ENCODE data around the gene CUX1. TPM values are rescaled to one million over a fixed set of nuclear protein-coding genes. Genes with fewer than 3 reads are reported as not detected.
A peak's percentile ranks its signal among the peaks of the same experiment; 100 is the strongest.

CUX1 gene
- total and polyA plus RNA-seq, 2 donors (not counting 1 experiment from before 2014, with no cell fraction given): 22.7 to 38.1 TPM

- Histone ChIP-seq H3K79me2 (ENCODE audit: control insufficient read depth, insufficient read depth, low read length) (no peaks in the 10 kb centered on the region), H3K9ac (ENCODE audit: insufficient read depth, low read length) (no peak overlapping the region), H3K4me1 (ENCODE audit: control insufficient read depth, extremely low read depth, insufficient read depth, low read length) (no peaks in the 10 kb centered on the region), H3K27me3 (ENCODE audit: control insufficient read depth, insufficient read depth, low read length) (no peaks in the 10 kb centered on the region), H3K27ac (ENCODE audit: insufficient read depth, low read length) (no peak overlapping the region), H3K4me2 (ENCODE audit: extremely low read depth, insufficient read depth, low read length) (no peak overlapping the region), H3K4me3 (replicated peaks in 1 of 4; ENCODE audit: control extremely low read depth in 1 of 4, insufficient read depth in 1 of 4, low read depth in 3 of 4, low read length in 4 of 4) (no peak overlapping the region), H3K9me3 (ENCODE audit: control insufficient read depth, insufficient read depth, low read depth, low read length) (no peaks in the 10 kb centered on the region), H4K20me1 (ENCODE audit: control insufficient read depth, extremely low read depth, insufficient read depth, low read length) (no peaks in the 10 kb centered on the region), H3K36me3 (ENCODE audit: control insufficient read depth, insufficient read depth, low read length) (peaks cover 5% of the 10 kb centered on the region), H2AFZ (ENCODE audit: low read length) (no peak overlapping the region)
- no peak for DNase-seq (ENCODE audit: low read depth in 2 of 2)
- TF ChIP-seq EZH2 (IDR thresholded peaks at IDR 0.05; ENCODE audit: low read length, missing control alignments): no peak
- no peak for TF ChIP-seq CTCF (conservative IDR thresholded peaks at IDR 0.05 in 1 of 2, IDR thresholded peaks at IDR 0.05 in 1 of 2; ENCODE audit: low read depth in 1 of 2, low read length in 2 of 2)
Measured at GRCh38 chr7:102192790-102193189, 375.4 kb downstream of the CUX1 start.

GRCh38 chr7:102193806-102194205 is 376.4 kb downstream of the CUX1 start:
- Histone ChIP-seq H3K4me3 (replicated peaks in 1 of 4; ENCODE audit: control extremely low read depth in 1 of 4, insufficient read depth in 1 of 4, low read depth in 3 of 4, low read length in 4 of 4) (no peak overlapping the region), H3K79me2 (ENCODE audit: control insufficient read depth, insufficient read depth, low read length) (no peaks in the 10 kb centered on the region), H3K9me3 (ENCODE audit: control insufficient read depth, insufficient read depth, low read depth, low read length) (no peaks in the 10 kb centered on the region), H3K4me1 (ENCODE audit: control insufficient read depth, extremely low read depth, insufficient read depth, low read length) (no peaks in the 10 kb centered on the region), H3K4me2 (ENCODE audit: extremely low read depth, insufficient read depth, low read length) (no peak overlapping the region), H3K27ac (ENCODE audit: insufficient read depth, low read length) (no peak overlapping the region), H2AFZ (ENCODE audit: low read length) (no peak overlapping the region), H3K9ac (ENCODE audit: insufficient read depth, low read length) (no peak overlapping the region), H3K27me3 (ENCODE audit: control insufficient read depth, insufficient read depth, low read length) (no peaks in the 10 kb centered on the region), H3K36me3 (ENCODE audit: control insufficient read depth, insufficient read depth, low read length) (peaks cover 5% of the 10 kb centered on the region), H4K20me1 (ENCODE audit: control insufficient read depth, extremely low read depth, insufficient read depth, low read length) (no peaks in the 10 kb centered on the region)
- DNase-seq (ENCODE audit: low read depth in 2 of 2): peak; percentile 33 to 52
- TF ChIP-seq EZH2 (IDR thresholded peaks at IDR 0.05; ENCODE audit: low read length, missing control alignments) (no peak), CTCF (conservative IDR thresholded peaks at IDR 0.05 in 1 of 2, IDR thresholded peaks at IDR 0.05 in 1 of 2; ENCODE audit: low read depth in 1 of 2, low read length in 2 of 2) (no peak)

GRCh38 chr7:102195361-102195760 is 377.9 kb downstream of the CUX1 start:
- Histone ChIP-seq H2AFZ (ENCODE audit: low read length) (no peak overlapping the region), H3K36me3 (ENCODE audit: control insufficient read depth, insufficient read depth, low read length) (peaks cover 4% of the 10 kb centered on the region), H3K27ac (ENCODE audit: insufficient read depth, low read length) (no peak overlapping the region), H3K9me3 (ENCODE audit: control insufficient read depth, insufficient read depth, low read depth, low read length) (no peaks in the 10 kb centered on the region), H3K4me3 (replicated peaks in 1 of 4; ENCODE audit: control extremely low read depth in 1 of 4, insufficient read depth in 1 of 4, low read depth in 3 of 4, low read length in 4 of 4) (no peak overlapping the region), H3K79me2 (ENCODE audit: control insufficient read depth, insufficient read depth, low read length) (no peaks in the 10 kb centered on the region), H3K27me3 (ENCODE audit: control insufficient read depth, insufficient read depth, low read length) (no peaks in the 10 kb centered on the region), H3K9ac (ENCODE audit: insufficient read depth, low read length) (no peak overlapping the region), H3K4me2 (ENCODE audit: extremely low read depth, insufficient read depth, low read length) (no peak overlapping the region), H4K20me1 (ENCODE audit: control insufficient read depth, extremely low read depth, insufficient read depth, low read length) (no peaks in the 10 kb centered on the region), H3K4me1 (ENCODE audit: control insufficient read depth, extremely low read depth, insufficient read depth, low read length) (no peaks in the 10 kb centered on the region)
- TF ChIP-seq EZH2 (IDR thresholded peaks at IDR 0.05; ENCODE audit: low read length, missing control alignments) (no peak), CTCF (conservative IDR thresholded peaks at IDR 0.05 in 1 of 2, IDR thresholded peaks at IDR 0.05 in 1 of 2; ENCODE audit: low read depth in 1 of 2, low read length in 2 of 2) (no peak)
- DNase-seq (ENCODE audit: low read depth in 2 of 2): no peak

All from fibroblast of lung (primary cell).